ENCODE results near the gene CELF6. TPM values are rescaled to one million over a fixed set of nuclear protein-coding genes. Genes with fewer than 3 reads are reported as not detected.

CELF6 gene
- polyA plus RNA-seq = 1 to 10 TPM; 1.0 to 1.4 TPM

GRCh38 chr15:72319985-72320671, at the start of gene CELF6:
TSS of gene CELF6 (minus strand) at chr15:72320157. CDS start at chr15:72319874, 283 bp downstream.
- no peak within 1 kb of the TSS for H3K27ac ChIP-seq (ENCODE audit: low read depth in 2 of 2, low read length in 1 of 2)
- H3K27me3 ChIP-seq (ENCODE audit: control insufficient read depth in 1 of 2, insufficient read depth in 2 of 2, low read length in 2 of 2) = no peaks in the 10 kb centered on the region
- WGBS, 2 donors = 1 to 2% methylated on average over 40 to 56 of the region's 58 CpGs

GRCh38 chr15:72368899-72369298, 48.9 kb upstream of the CELF6 start:
- WGBS, 2 donors = 55 to 60% methylated on average over 2 of the region's 2 CpGs
- H3K36me3 ChIP-seq (ENCODE audit: control insufficient read depth in 2 of 2, insufficient read depth in 2 of 2, low read length in 1 of 2) = no peaks in the 10 kb centered on the region
- no peaks in the 10 kb centered on the region for H3K27me3 ChIP-seq (ENCODE audit: control insufficient read depth in 1 of 2, insufficient read depth in 2 of 2, low read length in 2 of 2)
- no peaks in the 10 kb centered on the region for H3K9me3 ChIP-seq (ENCODE audit: control insufficient read depth in 2 of 2, insufficient read depth in 1 of 2, low read depth in 1 of 2, low read length in 1 of 2)
- H3K27ac ChIP-seq (ENCODE audit: low read depth in 2 of 2, low read length in 1 of 2) = no peak overlapping the region
- H3K4me3 ChIP-seq (ENCODE audit: low read depth in 1 of 2, low read length in 2 of 2) = no peak overlapping the region
- H3K4me1 ChIP-seq (ENCODE audit: control insufficient read depth in 2 of 2, insufficient read depth in 2 of 2, low read length in 1 of 2) = no peaks in the 10 kb centered on the region

More at GRCh38 chr15:72319985-72320671, at the start of gene CELF6:
- Histone ChIP-seq H3K9me3 (ENCODE audit: control insufficient read depth in 2 of 2, insufficient read depth in 1 of 2, low read depth in 1 of 2, low read length in 1 of 2) (peaks cover 0 to 1% of the 10 kb centered on the region in 2 donors), H3K36me3 (ENCODE audit: control insufficient read depth in 2 of 2, insufficient read depth in 2 of 2, low read length in 1 of 2) (no peaks in the 10 kb centered on the region), H3K4me1 (ENCODE audit: control insufficient read depth in 2 of 2, insufficient read depth in 2 of 2, low read length in 1 of 2) (peaks cover 0 to 4% of the 10 kb centered on the region in 2 donors), H3K4me3 (ENCODE audit: low read depth in 1 of 2, low read length in 2 of 2) (peak within 1 kb of the TSS; percentile 34 to 55)

GRCh38 chr15:72368325-72368724, 48.4 kb upstream of the CELF6 start:
- Histone ChIP-seq H3K4me1 (ENCODE audit: control insufficient read depth in 2 of 2, insufficient read depth in 2 of 2, low read length in 1 of 2) (no peaks in the 10 kb centered on the region), H3K27ac (ENCODE audit: low read depth in 2 of 2, low read length in 1 of 2) (no peak overlapping the region), H3K27me3 (ENCODE audit: control insufficient read depth in 1 of 2, insufficient read depth in 2 of 2, low read length in 2 of 2) (no peaks in the 10 kb centered on the region), H3K36me3 (ENCODE audit: control insufficient read depth in 2 of 2, insufficient read depth in 2 of 2, low read length in 1 of 2) (no peaks in the 10 kb centered on the region), H3K4me3 (ENCODE audit: low read depth in 1 of 2, low read length in 2 of 2) (no peak overlapping the region), H3K9me3 (ENCODE audit: control insufficient read depth in 2 of 2, insufficient read depth in 1 of 2, low read depth in 1 of 2, low read length in 1 of 2) (no peaks in the 10 kb centered on the region)
- WGBS, 2 donors = 75 to 76% methylated on average over 2 of the region's 2 CpGs

GRCh38 chr15:72365844-72366243, 45.9 kb upstream of the CELF6 start:
- H3K4me1 ChIP-seq (ENCODE audit: control insufficient read depth in 2 of 2, insufficient read depth in 2 of 2, low read length in 1 of 2) = no peaks in the 10 kb centered on the region
- H3K9me3 ChIP-seq (ENCODE audit: control insufficient read depth in 2 of 2, insufficient read depth in 1 of 2, low read depth in 1 of 2, low read length in 1 of 2) = no peaks in the 10 kb centered on the region
- WGBS, 2 donors = 81 to 87% methylated on average over 1 of the region's 1 CpG
- H3K27ac ChIP-seq (ENCODE audit: low read depth in 2 of 2, low read length in 1 of 2) = no peak overlapping the region
- H3K36me3 ChIP-seq (ENCODE audit: control insufficient read depth in 2 of 2, insufficient read depth in 2 of 2, low read length in 1 of 2) = no peaks in the 10 kb centered on the region
- no peaks in the 10 kb centered on the region for H3K27me3 ChIP-seq (ENCODE audit: control insufficient read depth in 1 of 2, insufficient read depth in 2 of 2, low read length in 2 of 2)
- no peak overlapping the region for H3K4me3 ChIP-seq (ENCODE audit: low read depth in 1 of 2, low read length in 2 of 2)

- Histone ChIP-seq H3K36me3 (ENCODE audit: control insufficient read depth in 2 of 2, insufficient read depth in 2 of 2, low read length in 1 of 2) (peaks cover 0 to 1% of the 10 kb centered on the region in 2 donors), H3K9me3 (ENCODE audit: control insufficient read depth in 2 of 2, insufficient read depth in 1 of 2, low read depth in 1 of 2, low read length in 1 of 2) (no peaks in the 10 kb centered on the region), H3K27ac (ENCODE audit: low read depth in 2 of 2, low read length in 1 of 2) (no peak overlapping the region), H3K4me1 (ENCODE audit: control insufficient read depth in 2 of 2, insufficient read depth in 2 of 2, low read length in 1 of 2) (peaks cover 5 to 12% of the 10 kb centered on the region in 2 donors), H3K4me3 (ENCODE audit: low read depth in 1 of 2, low read length in 2 of 2) (no peak overlapping the region), H3K27me3 (ENCODE audit: control insufficient read depth in 1 of 2, insufficient read depth in 2 of 2, low read length in 2 of 2) (no peaks in the 10 kb centered on the region)
- WGBS, 2 donors = 92 to 97% methylated on average over 1 of the region's 1 CpG
These were observed 41.2 kb upstream of the CELF6 start for GRCh38 chr15:72361176-72361575.

- H3K27me3 ChIP-seq (ENCODE audit: control insufficient read depth in 1 of 2, insufficient read depth in 2 of 2, low read length in 2 of 2) = no peaks in the 10 kb centered on the region
- H3K27ac ChIP-seq (ENCODE audit: low read depth in 2 of 2, low read length in 1 of 2) = peak overlapping the region; percentile 32 to 85
- H3K4me3 ChIP-seq (ENCODE audit: low read depth in 1 of 2, low read length in 2 of 2) = no peak overlapping the region
- 29 to 54% methylated on average over 7 of the region's 7 CpGs for WGBS, 2 donors
- no peaks in the 10 kb centered on the region for H3K9me3 ChIP-seq (ENCODE audit: control insufficient read depth in 2 of 2, insufficient read depth in 1 of 2, low read depth in 1 of 2, low read length in 1 of 2)
- peaks cover 5 to 12% of the 10 kb centered on the region in 2 donors for H3K4me1 ChIP-seq (ENCODE audit: control insufficient read depth in 2 of 2, insufficient read depth in 2 of 2, low read length in 1 of 2)
- H3K36me3 ChIP-seq (ENCODE audit: control insufficient read depth in 2 of 2, insufficient read depth in 2 of 2, low read length in 1 of 2) = peaks cover 10 to 13% of the 10 kb centered on the region in 2 donors
These were observed 38.8 kb upstream of the CELF6 start for GRCh38 chr15:72358650-72359171.

GRCh38 chr15:72358121-72358520, 38.2 kb upstream of the CELF6 start:
- Histone ChIP-seq H3K4me1 (ENCODE audit: control insufficient read depth in 2 of 2, insufficient read depth in 2 of 2, low read length in 1 of 2) (peaks cover 5 to 12% of the 10 kb centered on the region in 2 donors), H3K27ac (ENCODE audit: low read depth in 2 of 2, low read length in 1 of 2) (peak overlapping the region in 1 of 2 donors; percentile 9), H3K36me3 (ENCODE audit: control insufficient read depth in 2 of 2, insufficient read depth in 2 of 2, low read length in 1 of 2) (peaks cover 10 to 13% of the 10 kb centered on the region in 2 donors), H3K27me3 (ENCODE audit: control insufficient read depth in 1 of 2, insufficient read depth in 2 of 2, low read length in 2 of 2) (no peaks in the 10 kb centered on the region), H3K4me3 (ENCODE audit: low read depth in 1 of 2, low read length in 2 of 2) (no peak overlapping the region), H3K9me3 (ENCODE audit: control insufficient read depth in 2 of 2, insufficient read depth in 1 of 2, low read depth in 1 of 2, low read length in 1 of 2) (no peaks in the 10 kb centered on the region)
- 48 to 75% methylated on average over 3 of the region's 3 CpGs for WGBS, 2 donors

- peaks cover 3 to 12% of the 10 kb centered on the region in 2 donors for H3K4me1 ChIP-seq (ENCODE audit: control insufficient read depth in 2 of 2, insufficient read depth in 2 of 2, low read length in 1 of 2)
- H3K27me3 ChIP-seq (ENCODE audit: control insufficient read depth in 1 of 2, insufficient read depth in 2 of 2, low read length in 2 of 2) = no peaks in the 10 kb centered on the region
- WGBS, 2 donors = 96 to 98% methylated on average over 1 of the region's 1 CpG
- H3K4me3 ChIP-seq (ENCODE audit: low read depth in 1 of 2, low read length in 2 of 2) = no peak overlapping the region
- H3K36me3 ChIP-seq (ENCODE audit: control insufficient read depth in 2 of 2, insufficient read depth in 2 of 2, low read length in 1 of 2) = peaks cover 16 to 27% of the 10 kb centered on the region in 2 donors
- no peak overlapping the region for H3K27ac ChIP-seq (ENCODE audit: low read depth in 2 of 2, low read length in 1 of 2)
- H3K9me3 ChIP-seq (ENCODE audit: control insufficient read depth in 2 of 2, insufficient read depth in 1 of 2, low read depth in 1 of 2, low read length in 1 of 2) = no peaks in the 10 kb centered on the region
These were observed 34.5 kb upstream of the CELF6 start for GRCh38 chr15:72354496-72354895.

GRCh38 chr15:72353266-72353665, 33.3 kb upstream of the CELF6 start:
- no peak overlapping the region for H3K27ac ChIP-seq (ENCODE audit: low read depth in 2 of 2, low read length in 1 of 2)
- H3K4me1 ChIP-seq (ENCODE audit: control insufficient read depth in 2 of 2, insufficient read depth in 2 of 2, low read length in 1 of 2) = peaks cover 0 to 5% of the 10 kb centered on the region in 2 donors
- WGBS, 2 donors = 83 to 90% methylated on average over 2 of the region's 2 CpGs
- H3K36me3 ChIP-seq (ENCODE audit: control insufficient read depth in 2 of 2, insufficient read depth in 2 of 2, low read length in 1 of 2) = peaks cover 16 to 31% of the 10 kb centered on the region in 2 donors
- no peak overlapping the region for H3K4me3 ChIP-seq (ENCODE audit: low read depth in 1 of 2, low read length in 2 of 2)
- H3K9me3 ChIP-seq (ENCODE audit: control insufficient read depth in 2 of 2, insufficient read depth in 1 of 2, low read depth in 1 of 2, low read length in 1 of 2) = no peaks in the 10 kb centered on the region
- H3K27me3 ChIP-seq (ENCODE audit: control insufficient read depth in 1 of 2, insufficient read depth in 2 of 2, low read length in 2 of 2) = no peaks in the 10 kb centered on the region

- H3K27me3 ChIP-seq (ENCODE audit: control insufficient read depth in 1 of 2, insufficient read depth in 2 of 2, low read length in 2 of 2) = no peaks in the 10 kb centered on the region
- no peak overlapping the region for H3K4me3 ChIP-seq (ENCODE audit: low read depth in 1 of 2, low read length in 2 of 2)
- no peak overlapping the region for H3K27ac ChIP-seq (ENCODE audit: low read depth in 2 of 2, low read length in 1 of 2)
- H3K9me3 ChIP-seq (ENCODE audit: control insufficient read depth in 2 of 2, insufficient read depth in 1 of 2, low read depth in 1 of 2, low read length in 1 of 2) = no peaks in the 10 kb centered on the region
- peaks cover 7 to 32% of the 10 kb centered on the region in 2 donors for H3K36me3 ChIP-seq (ENCODE audit: control insufficient read depth in 2 of 2, insufficient read depth in 2 of 2, low read length in 1 of 2)
- WGBS, 2 donors = 93 to 94% methylated on average over 3 of the region's 3 CpGs
- no peaks in the 10 kb centered on the region for H3K4me1 ChIP-seq (ENCODE audit: control insufficient read depth in 2 of 2, insufficient read depth in 2 of 2, low read length in 1 of 2)
These were observed 25.8 kb upstream of the CELF6 start for GRCh38 chr15:72345806-72346205.

Measured in esophagus (tissue), 2 donors.